SU-DHL-6 (cell line): ENCODE results near the gene KCNK1.

Source experiments
- H2AFZ ChIP-seq: fragments of 200-600 bp; sonication (generic); 2 replicates; pipeline ENCODE4 v1.6.1; 2014; ENCODE audit warnings: low read depth, mild to moderate bottlenecking, moderate library complexity, mixed read lengths, antibody characterized with exemption, low read length; ENCODE audit not compliant: severe bottlenecking
- H3F3A ChIP-seq: fragments of 200-600 bp; shearing (Covaris generic); 2 replicates; pipeline ENCODE4 v1.6.0; 2016; ENCODE audit warnings: antibody characterized with exemption, mild to moderate bottlenecking; ENCODE audit not compliant: insufficient read depth
- H3K27ac ChIP-seq: fragments of 200-600 bp; sonication (generic); 2 replicates; pipeline ENCODE4 v1.5.1; 2016; ENCODE audit warnings: low read depth, mild to moderate bottlenecking, low read length, moderate library complexity, mixed read lengths
- H3K27me3 ChIP-seq: fragments of 200-600 bp; sonication (generic), shearing (Covaris generic); 2 replicates; pipeline ENCODE4 v1.6.0; 2014; ENCODE audit warnings: mild to moderate bottlenecking, low read length
- H3K36me3 ChIP-seq: fragments of 200-600 bp; sonication (generic); 2 replicates; pipeline ENCODE4 v1.6.1; 2014; ENCODE audit warnings: mild to moderate bottlenecking, low read length, mixed read lengths
- H3K4me2 ChIP-seq: fragments of 300-600, 200-600 bp; shearing (Covaris generic), sonication (generic); 2 replicates; pipeline ENCODE4 v1.6.0; 2014; ENCODE audit warnings: low read length, low read depth, mild to moderate bottlenecking; ENCODE audit not compliant: poor library complexity, severe bottlenecking
- H3K4me3 ChIP-seq: fragments of 200-600 bp; sonication (generic); 2 replicates; pipeline ENCODE4 v1.5.1; 2014; ENCODE audit warnings: antibody characterized with exemption, low read length, mild to moderate bottlenecking, mixed read lengths; ENCODE audit not compliant: insufficient read depth, poor library complexity, severe bottlenecking
- H3K79me2 ChIP-seq: fragments of 200-600 bp; sonication (generic); 2 replicates; pipeline ENCODE4 v1.6.1; 2014; ENCODE audit warnings: mild to moderate bottlenecking, low read length, moderate library complexity; ENCODE audit not compliant: insufficient read depth
- H3K9ac ChIP-seq: fragments of 200-600 bp; sonication (generic); 2 replicates; pipeline ENCODE4 v1.7.0; 2014; ENCODE audit warnings: mild to moderate bottlenecking, low read length
- H3K9me2 ChIP-seq: fragments of 200-600 bp; sonication (generic); replicated peaks from 2 replicates; pipeline ENCODE4 v1.6.1; 2014; ENCODE audit warnings: low read length; ENCODE audit not compliant: insufficient read depth
- H3K9me3 ChIP-seq: fragments of 200-600 bp; sonication (generic); 2 replicates; pipeline ENCODE4 v1.6.1; 2014; ENCODE audit warnings: low read length, mixed read lengths; ENCODE audit not compliant: insufficient read depth
- H4K20me1 ChIP-seq: fragments of 200-600 bp; sonication (generic); 2 replicates; pipeline ENCODE4 v1.6.1; 2014; ENCODE audit warnings: low read depth, mild to moderate bottlenecking, antibody characterized with exemption, low read length, moderate library complexity, mixed read lengths
- EZH2phosphoT487 ChIP-seq: fragments of 200-600 bp; sonication (generic), shearing (Covaris generic); conservative IDR thresholded peaks from 2 replicates; pipeline ENCODE4 v1.6.1; 2018; ENCODE audit warnings: mild to moderate bottlenecking, antibody characterized with exemption, low read length, moderate library complexity, mixed read lengths
- TF ChIP-seq, protein P1 (sequence below): fragments of 200-600 bp; sonication (generic); IDR thresholded peaks from one replicate; pipeline ENCODE4 v1.5.1; 2017; ENCODE audit warnings: antibody characterized with exemption, mild to moderate bottlenecking, low read length, moderate library complexity; ENCODE audit not compliant: insufficient read depth, poor library complexity, severe bottlenecking

KCNK1 gene

DNA sequence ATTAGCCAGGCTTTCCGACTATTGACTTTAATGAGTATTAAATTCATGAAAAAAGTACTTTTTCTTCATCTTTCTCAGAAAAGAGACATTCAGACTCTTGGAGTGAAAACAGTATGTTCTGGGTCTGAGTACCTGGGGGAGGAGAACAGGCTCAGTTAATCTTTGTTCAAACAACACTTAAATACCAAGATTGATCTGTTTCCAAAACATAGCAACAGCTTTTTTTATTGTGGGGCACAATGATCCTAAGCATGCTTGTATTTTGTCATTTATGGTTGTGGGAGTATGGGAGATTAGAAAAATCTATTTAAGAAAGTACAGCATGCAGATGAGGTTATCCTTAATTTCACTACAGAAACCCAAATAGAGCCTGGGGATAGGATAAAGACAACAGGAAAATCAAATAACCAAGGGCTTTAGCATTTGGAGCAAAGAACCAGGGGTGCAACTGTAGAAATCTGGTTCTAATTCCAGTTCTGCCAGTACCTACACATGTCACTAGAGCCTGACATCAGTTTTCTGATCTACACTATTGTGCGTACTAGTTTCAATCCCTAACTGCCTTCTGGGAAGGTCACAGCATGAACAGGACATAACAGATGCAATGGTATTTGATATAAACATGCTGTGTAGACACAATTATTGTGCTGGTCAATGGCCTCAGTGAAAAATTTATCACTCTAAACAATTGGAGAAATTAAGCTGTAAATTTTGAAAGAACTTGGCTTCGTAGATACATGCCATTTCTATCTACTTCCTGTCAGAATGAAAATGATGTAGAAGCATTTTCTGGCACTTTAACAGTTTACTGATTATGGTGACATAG is 91.2 kb downstream of the KCNK1 start:
- no peak for TF ChIP-seq EZH2phosphoT487
- TF ChIP-seq, protein P1, sequence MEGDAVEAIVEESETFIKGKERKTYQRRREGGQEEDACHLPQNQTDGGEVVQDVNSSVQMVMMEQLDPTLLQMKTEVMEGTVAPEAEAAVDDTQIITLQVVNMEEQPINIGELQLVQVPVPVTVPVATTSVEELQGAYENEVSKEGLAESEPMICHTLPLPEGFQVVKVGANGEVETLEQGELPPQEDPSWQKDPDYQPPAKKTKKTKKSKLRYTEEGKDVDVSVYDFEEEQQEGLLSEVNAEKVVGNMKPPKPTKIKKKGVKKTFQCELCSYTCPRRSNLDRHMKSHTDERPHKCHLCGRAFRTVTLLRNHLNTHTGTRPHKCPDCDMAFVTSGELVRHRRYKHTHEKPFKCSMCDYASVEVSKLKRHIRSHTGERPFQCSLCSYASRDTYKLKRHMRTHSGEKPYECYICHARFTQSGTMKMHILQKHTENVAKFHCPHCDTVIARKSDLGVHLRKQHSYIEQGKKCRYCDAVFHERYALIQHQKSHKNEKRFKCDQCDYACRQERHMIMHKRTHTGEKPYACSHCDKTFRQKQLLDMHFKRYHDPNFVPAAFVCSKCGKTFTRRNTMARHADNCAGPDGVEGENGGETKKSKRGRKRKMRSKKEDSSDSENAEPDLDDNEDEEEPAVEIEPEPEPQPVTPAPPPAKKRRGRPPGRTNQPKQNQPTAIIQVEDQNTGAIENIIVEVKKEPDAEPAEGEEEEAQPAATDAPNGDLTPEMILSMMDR: no peak
- Histone ChIP-seq H3K27ac (no peak overlapping the region), H3K36me3 (no peaks in the 10 kb centered on the region), H3K27me3 (no peaks in the 10 kb centered on the region), H3K9ac (no peak overlapping the region), H3K79me2 (no peaks in the 10 kb centered on the region), H3K4me2 (no peak overlapping the region), H3K9me2 (no peaks in the 10 kb centered on the region), H3K4me3 (no peak overlapping the region), H4K20me1 (no peaks in the 10 kb centered on the region), H3F3A (no peaks in the 10 kb centered on the region), H3K9me3 (no peaks in the 10 kb centered on the region), H2AFZ (no peak overlapping the region)

DNA sequence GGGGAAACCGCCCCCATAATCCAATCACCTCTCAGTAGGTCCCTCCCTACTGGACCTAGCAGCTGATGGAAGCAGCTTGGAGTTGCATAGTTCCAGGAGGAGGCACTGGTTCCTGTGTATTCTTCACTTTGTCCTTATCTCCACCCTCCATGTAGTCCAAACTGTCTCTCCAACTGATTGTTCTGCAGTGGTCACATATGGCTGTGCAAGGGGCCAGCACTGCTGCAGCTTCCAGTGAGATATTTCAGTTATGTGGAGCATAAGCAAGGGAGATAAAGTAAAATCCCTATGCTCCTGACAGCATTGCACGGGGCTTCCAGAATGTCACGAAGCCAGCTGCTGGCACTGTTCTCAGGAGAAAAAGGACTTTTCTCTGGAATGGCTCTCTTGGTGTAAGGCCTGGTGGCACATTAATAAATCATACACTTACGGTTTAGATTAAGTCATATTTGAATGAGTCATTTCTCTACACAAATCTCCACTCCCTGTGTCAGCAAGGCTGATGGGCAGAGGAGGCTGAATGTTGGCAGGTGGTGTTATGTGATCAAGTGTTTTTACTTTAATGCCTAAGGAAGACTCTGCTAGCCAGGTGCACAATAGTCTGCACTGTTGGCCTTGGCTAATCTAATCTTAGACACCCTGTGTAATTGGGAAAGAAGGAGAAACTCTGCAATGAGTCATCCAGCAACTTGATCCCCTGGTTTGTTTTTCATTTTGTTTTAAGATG is 93.4 kb downstream of the KCNK1 start:
- H3F3A ChIP-seq: no peaks in the 10 kb centered on the region
- no peak overlapping the region for H3K27ac ChIP-seq

DNA sequence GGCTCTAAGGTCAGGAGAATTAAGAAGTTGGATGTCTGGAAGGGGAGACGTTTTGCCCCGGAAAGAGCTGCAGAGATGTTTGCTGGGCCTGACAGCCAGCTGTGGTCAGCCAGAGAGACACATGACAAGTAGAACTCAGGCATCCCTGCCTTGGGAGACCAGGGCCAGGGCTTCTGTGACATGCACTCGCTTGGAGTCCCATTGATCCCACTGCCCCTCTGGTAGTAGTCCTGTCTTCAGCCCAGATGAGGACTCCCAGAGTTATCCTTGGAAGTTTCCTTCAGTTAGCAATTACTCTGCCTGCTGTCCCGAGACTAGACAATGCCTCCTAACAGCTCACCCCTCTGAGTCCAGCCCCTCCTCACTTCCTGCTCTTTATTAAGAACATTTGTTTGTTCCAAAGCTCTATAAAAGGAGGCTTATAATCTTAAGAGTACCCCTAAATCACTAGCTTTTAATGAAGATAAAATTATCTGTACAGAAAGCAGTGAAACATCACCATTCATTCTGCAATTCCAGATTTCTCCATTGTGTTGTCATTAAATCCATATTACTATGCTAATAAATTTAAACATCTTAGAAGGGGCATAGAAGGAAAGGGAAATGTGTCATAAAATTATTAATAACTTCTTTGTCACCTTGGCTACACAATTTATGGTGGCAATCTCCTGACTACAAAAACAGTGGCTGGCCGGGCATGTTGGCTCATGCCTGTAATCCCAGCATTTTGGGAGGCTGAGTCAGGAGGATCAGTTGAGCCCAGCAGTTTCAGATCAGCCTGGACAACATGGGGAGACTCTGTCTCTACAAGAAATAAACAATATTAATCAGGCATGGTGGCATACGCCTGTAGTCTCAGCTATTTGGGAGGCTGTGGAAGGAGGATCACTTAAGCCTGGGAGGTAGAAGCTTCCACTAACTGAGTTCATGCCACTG is 94.2 kb downstream of the KCNK1 start:
- Histone ChIP-seq H3K4me2 (no peak overlapping the region), H3K36me3 (no peaks in the 10 kb centered on the region), H3K9me3 (no peaks in the 10 kb centered on the region), H3K79me2 (no peaks in the 10 kb centered on the region), H3K27me3 (no peaks in the 10 kb centered on the region), H3K27ac (no peak overlapping the region), H3K9me2 (no peaks in the 10 kb centered on the region), H3K4me3 (no peak overlapping the region), H3K9ac (no peak overlapping the region), H3F3A (no peaks in the 10 kb centered on the region), H4K20me1 (no peaks in the 10 kb centered on the region), H2AFZ (no peak overlapping the region)
- TF ChIP-seq EZH2phosphoT487: no peak
- TF ChIP-seq, protein P1: no peak

More for the DNA sequence above, 93.4 kb downstream of the KCNK1 start:
- H3K9ac ChIP-seq: no peak overlapping the region
- no peaks in the 10 kb centered on the region for H3K9me3 ChIP-seq
- no peak overlapping the region for H3K4me2 ChIP-seq
- no peaks in the 10 kb centered on the region for H3K9me2 ChIP-seq
- H3K4me3 ChIP-seq: no peak overlapping the region
- no peak for TF ChIP-seq EZH2phosphoT487
- TF ChIP-seq, protein P1: no peak
- H3K36me3 ChIP-seq: no peaks in the 10 kb centered on the region
- no peaks in the 10 kb centered on the region for H3K79me2 ChIP-seq
- no peak overlapping the region for H2AFZ ChIP-seq
- no peaks in the 10 kb centered on the region for H4K20me1 ChIP-seq
- H3K27me3 ChIP-seq: no peaks in the 10 kb centered on the region
